ENCODE results near the gene ALK.

DNA sequence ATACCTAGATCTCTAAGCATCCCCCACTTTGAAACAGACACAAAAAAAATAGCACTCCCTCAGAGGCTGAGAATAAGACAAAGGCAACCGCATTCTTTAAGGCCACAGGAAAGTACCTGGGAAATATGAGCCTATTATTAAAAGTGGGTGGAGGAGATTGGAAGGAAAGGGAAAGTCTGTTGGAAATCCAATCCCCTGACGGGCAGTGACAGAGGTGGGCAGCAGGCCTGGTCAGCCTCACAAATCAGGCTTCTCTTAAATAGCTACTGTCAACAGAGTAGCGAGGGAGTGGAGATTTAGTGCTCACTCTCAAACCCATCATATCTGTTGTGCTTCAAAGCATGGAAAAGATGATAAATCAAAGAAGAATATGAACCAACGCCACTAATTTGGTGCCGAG is 324.4 kb downstream of the ALK start:
- no peak for TF ChIP-seq CEBPB (IDR thresholded peaks at IDR 0.05)
- TF ChIP-seq EP300 (IDR thresholded peaks at IDR 0.05; ENCODE audit: borderline replicate concordance): no peak
- no peak for TF ChIP-seq CREB1 (IDR thresholded peaks at IDR 0.05; ENCODE audit: low read depth)
- no peak for TF ChIP-seq FOXM1 (IDR thresholded peaks at IDR 0.05; ENCODE audit: borderline replicate concordance, low read depth)
- TF ChIP-seq, protein P1, sequence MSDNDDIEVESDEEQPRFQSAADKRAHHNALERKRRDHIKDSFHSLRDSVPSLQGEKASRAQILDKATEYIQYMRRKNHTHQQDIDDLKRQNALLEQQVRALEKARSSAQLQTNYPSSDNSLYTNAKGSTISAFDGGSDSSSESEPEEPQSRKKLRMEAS (IDR thresholded peaks at IDR 0.05): no peak
- TF ChIP-seq, protein P2, sequence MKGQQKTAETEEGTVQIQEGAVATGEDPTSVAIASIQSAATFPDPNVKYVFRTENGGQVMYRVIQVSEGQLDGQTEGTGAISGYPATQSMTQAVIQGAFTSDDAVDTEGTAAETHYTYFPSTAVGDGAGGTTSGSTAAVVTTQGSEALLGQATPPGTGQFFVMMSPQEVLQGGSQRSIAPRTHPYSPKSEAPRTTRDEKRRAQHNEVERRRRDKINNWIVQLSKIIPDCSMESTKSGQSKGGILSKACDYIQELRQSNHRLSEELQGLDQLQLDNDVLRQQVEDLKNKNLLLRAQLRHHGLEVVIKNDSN (IDR thresholded peaks at IDR 0.05): no peak
- no peak for TF ChIP-seq YY1 (IDR thresholded peaks at IDR 0.05; ENCODE audit: low read depth)

All from Ishikawa (cell line).